ENCODE results near the gene SHISA6.

SHISA6 gene

DNA sequence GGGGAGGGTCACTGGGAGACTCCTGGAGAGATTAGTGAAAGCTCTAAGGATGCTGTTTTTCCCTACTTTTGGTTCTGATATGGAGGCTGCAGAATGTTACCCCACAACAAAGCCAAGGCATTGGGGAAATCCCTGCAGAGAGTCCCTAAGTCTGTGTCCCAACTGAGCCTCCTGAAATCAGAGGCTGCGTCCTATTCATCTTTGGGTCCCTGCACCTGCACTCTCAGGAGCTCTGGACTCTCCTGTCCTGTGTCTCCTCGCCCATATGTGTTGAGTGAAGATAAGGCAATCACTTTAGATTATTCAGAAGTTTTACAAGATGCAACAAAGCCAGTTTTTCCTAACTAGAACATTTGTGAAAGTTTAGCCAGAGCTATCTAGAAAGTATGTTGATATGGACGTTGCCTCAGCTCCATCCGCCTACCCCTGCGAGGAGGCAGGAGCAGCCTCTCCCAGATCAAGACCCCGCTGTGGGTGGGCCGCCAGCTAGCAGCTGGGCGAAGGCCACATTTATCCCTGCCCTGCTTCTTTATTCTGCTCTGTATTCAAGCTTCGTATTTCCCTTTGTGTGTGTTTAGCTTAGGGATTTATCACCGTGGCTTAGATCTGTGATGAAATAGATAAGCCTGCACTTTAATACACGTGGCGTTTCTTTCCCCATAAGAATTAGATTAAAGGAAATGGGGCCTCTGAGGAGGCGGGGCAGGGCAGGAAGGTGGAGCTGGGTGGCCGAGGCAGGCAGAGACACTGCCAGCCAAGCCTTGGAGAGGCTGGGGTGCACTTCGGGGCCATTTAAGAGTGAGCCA is 37.4 kb downstream of the SHISA6 start:
- no peak overlapping the region for H3K27ac ChIP-seq
- H3K9ac ChIP-seq, result no peak overlapping the region
- TF ChIP-seq, protein P1, sequence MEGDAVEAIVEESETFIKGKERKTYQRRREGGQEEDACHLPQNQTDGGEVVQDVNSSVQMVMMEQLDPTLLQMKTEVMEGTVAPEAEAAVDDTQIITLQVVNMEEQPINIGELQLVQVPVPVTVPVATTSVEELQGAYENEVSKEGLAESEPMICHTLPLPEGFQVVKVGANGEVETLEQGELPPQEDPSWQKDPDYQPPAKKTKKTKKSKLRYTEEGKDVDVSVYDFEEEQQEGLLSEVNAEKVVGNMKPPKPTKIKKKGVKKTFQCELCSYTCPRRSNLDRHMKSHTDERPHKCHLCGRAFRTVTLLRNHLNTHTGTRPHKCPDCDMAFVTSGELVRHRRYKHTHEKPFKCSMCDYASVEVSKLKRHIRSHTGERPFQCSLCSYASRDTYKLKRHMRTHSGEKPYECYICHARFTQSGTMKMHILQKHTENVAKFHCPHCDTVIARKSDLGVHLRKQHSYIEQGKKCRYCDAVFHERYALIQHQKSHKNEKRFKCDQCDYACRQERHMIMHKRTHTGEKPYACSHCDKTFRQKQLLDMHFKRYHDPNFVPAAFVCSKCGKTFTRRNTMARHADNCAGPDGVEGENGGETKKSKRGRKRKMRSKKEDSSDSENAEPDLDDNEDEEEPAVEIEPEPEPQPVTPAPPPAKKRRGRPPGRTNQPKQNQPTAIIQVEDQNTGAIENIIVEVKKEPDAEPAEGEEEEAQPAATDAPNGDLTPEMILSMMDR (conservative IDR thresholded peaks at IDR 0.05; ENCODE audit: low read depth, low read length), result no peak
- no peak overlapping the region for H3K4me2 ChIP-seq
- no peaks in the 10 kb centered on the region for H3K27me3 ChIP-seq (ENCODE audit: insufficient read depth, low read depth)
- H4K20me1 ChIP-seq (ENCODE audit: insufficient read depth), result no peaks in the 10 kb centered on the region
- no peak overlapping the region for H3K4me3 ChIP-seq (IDR thresholded peaks at IDR 0.05; ENCODE audit: insufficient read depth, low read depth, low read length)
- no peaks in the 10 kb centered on the region for H3K36me3 ChIP-seq (ENCODE audit: insufficient read depth)
- H3K4me1 ChIP-seq (ENCODE audit: low read depth, poor library complexity, severe bottlenecking), result no peaks in the 10 kb centered on the region
- no peaks in the 10 kb centered on the region for H3K79me2 ChIP-seq (ENCODE audit: insufficient read depth, low read depth)
- no peak overlapping the region for H2AFZ ChIP-seq (ENCODE audit: low read depth)

DNA sequence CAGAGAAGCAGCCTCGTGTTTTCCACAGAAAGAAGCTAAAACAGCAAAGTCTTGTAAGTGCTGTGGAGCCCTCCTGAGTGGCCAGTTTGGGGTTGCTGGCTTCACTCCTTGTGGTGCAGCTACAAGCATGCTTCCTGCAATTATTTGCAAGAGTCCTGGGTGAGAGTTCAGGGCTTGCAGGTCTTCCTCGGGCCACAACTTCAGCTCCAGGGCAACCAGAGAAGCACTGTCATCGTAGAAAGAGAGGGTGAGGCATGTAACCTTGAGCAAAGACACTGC is 37.9 kb downstream of the SHISA6 start:
- H2AFZ ChIP-seq (ENCODE audit: low read depth), result no peak overlapping the region
- TF ChIP-seq, protein P1 (conservative IDR thresholded peaks at IDR 0.05; ENCODE audit: low read depth, low read length), result no peak
- no peaks in the 10 kb centered on the region for H3K27me3 ChIP-seq (ENCODE audit: insufficient read depth, low read depth)
- no peak overlapping the region for H3K27ac ChIP-seq
- H3K9ac ChIP-seq, result no peak overlapping the region
- no peaks in the 10 kb centered on the region for H3K79me2 ChIP-seq (ENCODE audit: insufficient read depth, low read depth)
- H3K4me3 ChIP-seq (IDR thresholded peaks at IDR 0.05; ENCODE audit: insufficient read depth, low read depth, low read length), result no peak overlapping the region
- no peak overlapping the region for H3K4me2 ChIP-seq
- H3K4me1 ChIP-seq (ENCODE audit: low read depth, poor library complexity, severe bottlenecking), result no peaks in the 10 kb centered on the region
- H3K36me3 ChIP-seq (ENCODE audit: insufficient read depth), result no peaks in the 10 kb centered on the region
- H4K20me1 ChIP-seq (ENCODE audit: insufficient read depth), result no peaks in the 10 kb centered on the region

DNA sequence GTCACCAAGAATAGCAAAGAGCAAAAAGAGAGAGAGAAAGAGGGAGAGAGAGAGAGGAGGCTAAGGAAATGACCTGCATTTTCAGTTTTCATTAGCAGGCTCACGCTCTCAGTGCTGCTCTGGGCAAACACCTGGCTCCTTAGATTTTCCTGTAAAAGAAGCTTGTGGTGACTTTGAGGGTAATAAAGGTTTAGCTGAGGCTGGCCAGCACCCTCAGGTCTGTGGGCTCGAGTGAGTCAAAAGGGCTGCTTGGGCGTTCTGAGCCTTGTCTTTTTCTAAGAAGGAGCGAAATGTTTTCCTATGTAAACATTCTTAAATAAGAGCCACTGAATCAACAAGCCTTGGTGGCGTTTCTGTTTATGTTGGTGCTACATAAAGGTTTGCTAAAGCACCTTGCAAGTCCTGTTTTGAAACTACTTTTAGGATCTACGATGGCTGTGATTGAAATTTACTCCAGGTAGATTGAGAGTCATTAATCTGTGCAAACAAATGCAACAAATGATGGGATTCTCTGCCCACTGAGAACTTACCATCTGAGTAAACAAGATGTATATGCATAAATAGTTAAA is 38.8 kb downstream of the SHISA6 start:
- no peaks in the 10 kb centered on the region for H3K4me1 ChIP-seq (ENCODE audit: low read depth, poor library complexity, severe bottlenecking)
- H2AFZ ChIP-seq (ENCODE audit: low read depth), result no peak overlapping the region
- H3K9ac ChIP-seq, result no peak overlapping the region
- H3K27me3 ChIP-seq (ENCODE audit: insufficient read depth, low read depth), result no peaks in the 10 kb centered on the region
- no peaks in the 10 kb centered on the region for H3K36me3 ChIP-seq (ENCODE audit: insufficient read depth)
- no peaks in the 10 kb centered on the region for H4K20me1 ChIP-seq (ENCODE audit: insufficient read depth)
- no peak overlapping the region for H3K4me3 ChIP-seq (IDR thresholded peaks at IDR 0.05; ENCODE audit: insufficient read depth, low read depth, low read length)
- H3K4me2 ChIP-seq, result no peak overlapping the region
- H3K27ac ChIP-seq, result no peak overlapping the region
- no peaks in the 10 kb centered on the region for H3K79me2 ChIP-seq (ENCODE audit: insufficient read depth, low read depth)
- TF ChIP-seq, protein P1 (conservative IDR thresholded peaks at IDR 0.05; ENCODE audit: low read depth, low read length), result no peak

DNA sequence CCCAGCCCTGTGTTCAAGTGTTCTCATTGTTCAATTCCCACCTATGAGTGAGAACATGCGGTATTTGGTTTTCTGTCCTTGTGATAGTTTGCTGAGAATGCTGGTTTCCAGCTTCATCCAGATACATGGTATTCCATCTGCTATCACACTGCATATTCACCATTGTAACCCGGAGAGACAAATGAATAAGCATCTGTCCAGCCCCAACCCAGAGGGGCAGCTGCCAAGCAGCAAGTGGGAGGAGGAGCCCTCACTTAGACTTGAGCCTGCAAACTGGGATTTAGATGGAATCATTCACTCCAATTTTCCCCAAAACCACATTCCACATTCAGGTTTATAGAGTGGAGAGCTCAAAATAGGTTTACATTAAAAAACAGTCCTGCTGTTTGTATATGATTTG is 41.6 kb downstream of the SHISA6 start:
- H3K4me3 ChIP-seq (IDR thresholded peaks at IDR 0.05; ENCODE audit: insufficient read depth, low read depth, low read length), result no peak overlapping the region
- no peaks in the 10 kb centered on the region for H3K4me1 ChIP-seq (ENCODE audit: low read depth, poor library complexity, severe bottlenecking)
- H2AFZ ChIP-seq (ENCODE audit: low read depth), result no peak overlapping the region
- H3K36me3 ChIP-seq (ENCODE audit: insufficient read depth), result no peaks in the 10 kb centered on the region
- no peaks in the 10 kb centered on the region for H3K27me3 ChIP-seq (ENCODE audit: insufficient read depth, low read depth)
- H3K79me2 ChIP-seq (ENCODE audit: insufficient read depth, low read depth), result no peaks in the 10 kb centered on the region
- no peak overlapping the region for H3K27ac ChIP-seq
- no peak overlapping the region for H3K9ac ChIP-seq
- TF ChIP-seq, protein P1 (conservative IDR thresholded peaks at IDR 0.05; ENCODE audit: low read depth, low read length), result no peak
- no peaks in the 10 kb centered on the region for H4K20me1 ChIP-seq (ENCODE audit: insufficient read depth)
- H3K4me2 ChIP-seq, result no peak overlapping the region
